Medulla oblongata (tissue), 1 donor: ENCODE data around the gene MYL5.
"Not testable (repeated sequence)": the region's sequence is repeated elsewhere in the genome, so short reads cannot be mapped to it uniquely, and the experiment has no call there.

ENCODE experiments used
- DNase-seq: peaks from one replicate; pipeline ENCODE4 v3.0.0-alpha.2; 2015; ENCODE audit errors: extremely low spot score

The MYL5 gene

GRCh38 chr4:636628-637159 is 37.6 kb upstream of the MYL5 start:
- DNase-seq, result no peak

DNA sequence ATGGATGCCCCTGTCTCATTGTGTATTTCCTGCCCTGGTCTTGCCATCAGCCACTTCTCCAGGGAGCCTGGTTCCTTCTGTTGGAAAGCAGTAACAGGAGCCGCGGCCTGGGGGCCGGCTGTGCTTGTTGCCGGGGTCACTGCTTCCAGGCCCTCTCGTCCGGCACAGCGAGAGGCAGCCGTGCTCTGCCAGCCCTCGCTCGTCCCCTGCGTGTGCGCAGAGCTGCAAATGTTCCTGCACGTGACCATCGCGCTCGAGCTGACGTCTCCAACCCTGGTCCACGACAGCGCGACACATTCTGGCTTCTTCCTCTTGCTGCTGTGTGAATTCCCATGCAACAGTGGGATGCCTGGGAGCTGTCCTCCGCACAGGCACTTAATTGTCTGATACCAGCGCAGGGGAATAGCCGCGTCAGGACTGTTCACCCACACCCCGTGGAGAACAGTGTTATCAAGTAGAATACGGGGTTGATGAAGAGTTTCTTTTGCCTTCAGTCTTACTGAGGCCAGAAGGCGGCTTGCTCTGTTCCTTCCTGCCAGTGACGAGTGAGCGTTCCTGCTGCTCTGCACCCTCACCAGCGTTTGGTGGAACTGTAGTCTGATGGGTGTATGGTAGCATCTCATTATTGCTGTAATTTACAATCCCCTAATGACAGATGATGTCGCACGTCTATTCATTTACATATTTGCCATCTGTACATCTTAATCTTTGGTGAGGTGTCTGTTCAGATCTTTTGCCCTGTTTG is 36.6 kb upstream of the MYL5 start:
- DNase-seq, result peak; percentile 36

DNA sequence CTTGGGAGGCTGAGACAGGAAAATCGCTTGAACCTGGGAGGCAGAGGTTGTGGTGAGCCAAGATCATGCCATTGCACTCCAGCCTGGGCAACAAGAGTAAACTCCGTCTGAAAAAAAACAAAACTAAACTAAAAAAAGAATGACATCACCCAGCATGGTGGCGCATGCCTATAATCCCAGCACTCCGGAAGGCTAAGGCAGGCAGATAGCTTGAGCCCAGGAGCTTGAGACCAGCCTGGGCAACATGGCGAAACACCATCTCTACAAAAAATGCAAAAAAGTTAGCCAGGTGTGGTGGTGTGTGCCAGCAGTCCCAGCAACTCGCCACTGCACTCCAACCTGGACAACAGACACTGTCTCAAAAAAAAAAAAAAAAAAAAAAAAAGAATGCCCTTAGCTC is 32.0 kb upstream of the MYL5 start:
- DNase-seq, result not testable (repeated sequence)

DNA sequence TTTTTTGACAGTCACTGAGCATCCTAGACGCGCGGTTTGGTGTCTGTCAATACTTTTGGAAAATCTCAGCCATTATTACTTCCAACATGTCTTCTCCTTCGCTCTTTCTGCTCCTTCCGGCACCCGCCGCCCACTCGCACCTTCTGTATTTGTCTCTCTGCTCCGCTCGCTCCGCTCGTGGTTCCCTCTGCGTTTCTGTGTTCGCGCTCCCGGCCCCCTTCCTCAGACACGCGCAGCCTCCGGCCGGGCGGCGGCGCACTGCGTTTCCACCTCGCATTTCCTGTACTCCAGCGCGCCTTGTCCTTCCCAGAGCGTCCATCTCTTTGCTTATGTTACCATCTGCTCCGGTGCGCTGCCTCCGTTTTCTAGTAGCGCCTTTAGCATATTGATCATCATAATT is 27.9 kb upstream of the MYL5 start:
- no peak for DNase-seq

GRCh38 chr4:647481-647880 is 26.9 kb upstream of the MYL5 start:
- DNase-seq, result no peak

- no peak for DNase-seq
Observed at GRCh38 chr4:648579-649292, 25.6 kb upstream of the MYL5 start.

DNA sequence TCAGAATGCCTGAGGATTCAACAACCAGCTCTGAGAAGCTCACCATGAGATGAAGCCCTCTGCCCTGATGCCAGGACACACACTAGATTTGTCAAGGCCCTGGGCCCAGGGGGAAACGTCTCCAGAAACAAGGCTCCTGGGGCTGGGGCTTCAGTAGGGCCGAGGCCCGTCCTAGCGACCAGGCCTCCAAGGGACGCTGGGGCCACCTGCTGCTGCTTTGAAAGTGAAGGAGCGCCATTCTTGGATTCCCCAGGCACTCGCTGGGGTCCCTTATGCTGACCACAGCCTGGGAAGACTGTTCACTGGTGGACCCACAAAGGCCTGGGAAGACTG is 25.1 kb upstream of the MYL5 start:
- no peak for DNase-seq

DNA sequence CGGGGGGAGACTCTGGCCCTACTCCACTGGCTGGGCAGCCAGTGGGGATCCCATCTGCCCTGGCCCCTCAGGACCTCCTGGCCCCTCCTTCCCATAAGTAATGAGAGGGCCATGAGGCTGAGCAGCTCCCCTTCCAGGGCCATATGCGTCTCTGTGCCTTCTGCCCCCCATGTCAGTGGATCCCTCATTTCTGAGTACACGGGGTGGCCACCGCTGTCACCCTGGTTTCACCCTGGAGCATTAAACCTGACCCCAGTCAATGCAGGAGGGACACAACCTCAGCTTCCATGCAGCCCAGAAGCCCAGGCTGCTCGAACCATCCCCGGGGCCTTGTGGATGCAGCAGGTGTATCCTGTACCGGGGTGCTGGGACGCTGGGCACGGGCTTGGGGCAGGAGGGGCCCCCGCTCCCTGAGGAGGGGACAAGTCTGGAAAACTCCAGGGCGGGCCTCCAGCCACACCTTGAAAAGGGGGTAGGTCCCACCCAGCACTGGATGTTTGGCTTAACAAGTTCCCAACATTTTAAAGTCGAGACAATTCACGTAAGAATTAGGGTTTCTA is 24.5 kb upstream of the MYL5 start:
- DNase-seq, result no peak

DNA sequence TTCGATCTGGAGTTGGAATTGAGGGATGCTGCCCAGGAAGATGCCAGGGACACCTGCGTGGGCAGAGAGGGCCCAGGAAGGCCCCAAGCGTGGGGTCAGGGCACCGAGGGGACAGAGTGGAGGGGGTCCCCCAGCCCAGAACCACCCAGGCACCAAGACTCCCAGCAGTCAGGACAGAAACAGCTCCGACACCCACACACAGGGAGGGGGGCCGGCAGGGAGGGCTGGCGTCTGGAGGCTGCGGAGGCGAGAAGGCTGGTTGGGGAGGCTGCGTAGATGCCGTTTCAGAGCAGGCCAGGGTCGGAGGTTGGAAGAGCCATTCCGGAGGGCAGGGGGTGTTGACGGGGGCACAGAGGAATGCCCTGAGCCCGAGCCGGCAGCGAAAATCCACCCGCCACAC is 23.9 kb upstream of the MYL5 start:
- DNase-seq, result no peak

GRCh38 chr4:650951-651883 is 23.1 kb upstream of the MYL5 start:
- peak; percentile 86 for DNase-seq

- no peak for DNase-seq
Observed at GRCh38 chr4:651884-652642, 22.3 kb upstream of the MYL5 start.

DNA sequence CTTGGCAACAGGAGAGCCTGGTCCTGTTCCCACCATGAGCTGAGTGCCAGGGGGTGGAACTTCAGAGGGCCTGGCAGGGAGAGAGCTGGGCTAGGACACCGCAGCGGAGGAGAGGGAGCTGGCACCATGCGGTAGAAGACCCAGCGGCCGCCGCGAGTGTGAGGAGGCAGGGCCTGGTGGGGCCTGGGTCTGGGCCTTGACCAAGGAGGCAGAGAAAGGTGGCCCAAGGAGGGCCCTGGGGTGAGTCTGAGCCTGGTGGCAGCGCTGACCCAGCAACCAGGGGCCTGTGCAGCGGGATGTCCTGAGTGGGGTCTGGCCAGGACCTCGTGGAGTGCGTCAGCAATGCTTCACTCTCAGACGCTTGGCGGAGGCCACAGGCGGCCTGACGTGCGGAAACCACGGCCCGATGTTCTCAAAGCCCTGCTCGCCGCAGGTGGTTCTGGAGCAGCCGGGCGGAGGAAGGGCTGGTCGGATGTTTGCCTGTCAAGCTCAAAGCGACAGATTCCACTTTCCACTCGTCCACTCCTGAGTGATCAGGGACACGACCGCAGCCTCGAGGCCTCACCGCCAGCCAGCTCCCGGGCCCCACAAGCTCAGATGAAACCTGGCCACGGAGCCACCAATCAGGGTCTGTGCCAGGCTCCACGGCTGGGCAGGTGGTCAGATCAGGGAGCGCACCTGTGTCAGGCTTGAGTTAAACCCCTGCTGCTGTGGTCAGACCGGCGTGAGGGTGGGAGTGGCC is 21.1 kb upstream of the MYL5 start:
- DNase-seq, result peak; percentile 49

DNA sequence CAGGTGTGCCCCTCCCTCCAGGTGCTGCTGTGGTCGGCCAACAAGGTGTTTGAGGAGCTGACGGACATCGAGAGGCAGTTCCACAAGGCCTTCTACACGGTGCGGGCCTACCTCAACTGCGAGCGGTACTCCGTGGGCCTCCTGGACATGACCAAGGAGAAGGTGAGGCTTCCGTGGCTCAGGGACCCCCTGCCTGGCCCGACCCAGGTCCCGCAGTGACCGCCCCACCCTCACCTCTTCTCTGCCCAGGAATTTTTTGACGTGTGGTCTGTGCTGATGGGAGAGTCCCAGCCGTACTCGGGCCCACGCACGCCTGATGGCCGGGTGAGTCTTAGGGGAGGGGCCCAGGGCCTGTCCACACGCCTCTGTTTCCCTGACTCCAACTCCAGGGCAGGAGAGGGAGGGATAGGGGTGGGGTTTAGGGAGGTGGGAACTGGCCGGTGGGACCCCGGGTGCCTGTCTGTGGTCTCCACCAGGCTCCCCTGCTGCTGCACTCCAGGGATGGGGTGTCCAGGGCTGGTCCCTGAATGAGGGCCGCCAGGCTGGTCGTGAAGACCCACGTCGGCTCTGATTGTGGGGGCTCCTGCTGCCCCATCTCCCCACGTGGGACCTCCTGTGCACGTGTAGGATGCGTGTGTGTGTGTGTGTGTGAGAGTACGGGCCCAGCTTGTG is 20.4 kb upstream of the MYL5 start:
- no peak for DNase-seq

- DNase-seq, result no peak
Observed at GRCh38 chr4:654503-654845, 19.9 kb upstream of the MYL5 start.

GRCh38 chr4:654871-655463 is 19.4 kb upstream of the MYL5 start:
- DNase-seq, result peak; percentile 66

DNA sequence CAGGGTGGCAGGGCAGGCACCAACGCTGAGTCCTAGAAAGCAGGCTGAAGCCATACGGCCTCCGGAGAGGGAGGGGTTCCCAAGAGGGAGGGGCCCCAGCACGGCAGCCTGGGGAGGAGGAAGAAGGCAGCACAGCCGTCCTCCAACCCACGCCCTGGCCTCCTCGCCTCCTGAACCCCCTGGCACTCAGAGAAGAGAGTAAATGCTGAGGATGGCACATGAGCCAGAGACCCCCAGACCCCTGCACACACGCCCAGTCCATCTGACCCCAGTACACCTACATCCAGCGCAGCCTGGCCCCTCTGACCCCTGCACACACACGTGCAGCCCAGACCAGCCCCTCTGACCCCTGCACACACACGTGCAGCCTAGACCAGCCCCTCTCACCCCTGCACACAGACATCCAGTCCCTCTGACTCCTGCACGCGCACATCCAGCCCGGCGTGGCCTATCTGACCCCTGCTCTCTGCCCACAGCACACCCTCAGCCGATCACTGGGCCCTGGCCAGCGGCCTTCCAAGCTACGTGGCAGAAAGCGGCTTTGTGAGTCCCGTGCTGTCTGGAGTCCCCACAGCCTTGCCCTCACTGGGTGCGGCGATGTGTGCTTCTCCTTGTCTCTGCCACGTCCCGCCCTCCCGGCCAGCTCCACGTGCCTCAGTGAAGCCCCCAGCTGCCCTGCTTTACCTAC is 18.7 kb upstream of the MYL5 start:
- peak; percentile 45 for DNase-seq

DNA sequence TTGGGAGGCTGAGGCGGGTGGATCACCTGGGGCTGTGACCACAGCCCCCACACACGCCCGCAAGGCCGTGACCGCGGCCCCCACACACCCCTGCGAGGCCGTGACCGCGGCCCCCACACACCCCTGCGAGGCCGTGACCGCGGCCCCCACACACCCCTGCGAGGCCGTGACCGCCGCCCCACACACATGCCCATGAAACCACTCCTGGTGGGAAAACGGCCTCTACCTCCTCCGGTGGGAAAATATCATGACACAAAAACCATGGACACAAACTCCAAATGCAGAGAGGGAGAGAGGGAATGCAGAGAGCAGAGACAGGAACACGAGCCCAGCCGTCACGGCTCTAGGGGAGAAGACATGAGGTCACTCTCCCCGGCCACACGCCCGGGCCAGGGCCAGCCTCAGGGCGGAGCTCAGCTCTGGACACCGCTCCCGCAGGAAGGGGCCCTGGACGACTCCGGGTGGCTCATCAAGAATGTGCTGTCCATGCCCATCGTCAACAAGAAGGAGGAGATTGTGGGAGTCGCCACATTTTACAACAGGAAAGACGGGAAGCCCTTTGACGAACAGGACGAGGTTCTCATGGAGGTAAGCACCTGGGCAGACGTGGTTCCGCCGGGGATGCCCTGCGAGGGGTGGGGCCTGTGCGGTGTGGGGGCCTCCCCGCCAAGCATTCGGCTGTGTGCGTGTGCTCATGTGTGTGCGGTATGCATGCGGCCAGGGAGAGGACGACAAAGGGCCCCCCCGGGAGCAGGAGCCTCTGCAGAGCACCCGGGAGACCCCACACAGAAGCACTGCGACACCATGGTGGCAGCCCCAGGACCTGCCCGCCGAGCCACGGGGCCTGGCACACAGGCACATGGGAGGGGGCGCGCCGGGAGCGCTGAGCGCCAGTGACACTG is 17.7 kb upstream of the MYL5 start:
- DNase-seq, result no peak

DNA sequence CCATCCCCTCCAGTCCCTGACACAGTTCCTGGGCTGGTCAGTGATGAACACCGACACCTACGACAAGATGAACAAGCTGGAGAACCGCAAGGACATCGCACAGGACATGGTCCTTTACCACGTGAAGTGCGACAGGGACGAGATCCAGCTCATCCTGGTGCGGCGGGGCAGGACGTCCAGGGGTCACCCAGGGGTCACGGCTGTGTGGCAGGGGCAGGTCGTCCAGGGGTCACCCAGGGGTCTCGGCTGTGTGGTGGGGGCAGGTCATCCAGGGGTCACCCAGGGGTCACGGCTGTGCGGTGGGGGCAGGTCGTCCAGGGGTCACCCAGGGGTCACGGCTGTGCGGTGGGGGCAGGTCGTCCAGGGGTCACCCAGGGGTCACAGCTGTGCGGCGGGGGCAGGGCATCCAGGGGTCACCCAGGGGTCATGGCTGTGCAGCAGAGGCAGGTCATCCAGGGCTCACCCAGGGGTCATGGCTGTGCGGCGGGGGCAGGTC is 17.0 kb upstream of the MYL5 start:
- DNase-seq, result no peak
